B cell (primary cell): ENCODE measurements around the gene RAC2. TPM values are rescaled to one million over a fixed set of nuclear protein-coding genes. Genes with fewer than 3 reads are reported as not detected.

Experiments used
- ATAC-seq: fragments of 200-7000 bp; cut with Tn5 transposase; one replicate; pipeline ENCODE4 v1.10.0; 2021; ENCODE audit warnings: low read depth, mild to moderate bottlenecking, moderate number of reproducible peaks, moderate library complexity
- CTCF ChIA-PET: fragments of 350-600 bp; sonication (Branson Sonifier 250); formaldehyde crosslinking; loops from one replicate; lab custom pipeline; 2021; ENCODE audit warnings: antibody characterized with exemption, inconsistent platforms; lab: Charles Lee
- POLR2A ChIA-PET: fragments of 350-600 bp; sonication (Branson Sonifier 250); formaldehyde crosslinking; loops from one replicate; lab custom pipeline; 2021; ENCODE audit warnings: antibody characterized with exemption; lab: Charles Lee
- DNase-seq: peaks from one replicate; pipeline ENCODE4 v3.0.0; 2013
- H2AFZ ChIP-seq: 2 replicates; pipeline ENCODE4 v1.6.1; 2012; ENCODE audit warnings: mild to moderate bottlenecking, low read depth, low read length; ENCODE audit not compliant: insufficient read depth, poor library complexity, severe bottlenecking
- H3K27ac ChIP-seq, 2 donors: 1 replicate in 1 of 2; 2 replicates in 1 of 2; pipeline ENCODE4 v1.5.1; 2012 to 2013; ENCODE audit warnings: low read length in 2 of 2, mild to moderate bottlenecking in 2 of 2, moderate library complexity in 1 of 2
- H3K27me3 ChIP-seq, 4 experiments: fragments of 200-600 bp in 1 of 4; sonication (generic) in 1 of 4; replicated peaks in 1 of 4; 1 replicate in 2 of 4; 2 replicates in 2 of 4; pipeline versions ENCODE4 v1.6.1 to v1.7.0; 2013 to 2016; ENCODE audit warnings: low read length in 3 of 4, mild to moderate bottlenecking in 2 of 4, mixed read lengths in 1 of 4, moderate library complexity in 1 of 4; ENCODE audit not compliant: insufficient read depth in 4 of 4, control insufficient read depth in 3 of 4; ENCODE audit errors: control extremely low read depth in 1 of 4
- H3K36me3 ChIP-seq, 2 experiments: replicated peaks in 1 of 2; 1 replicate in 1 of 2; 2 replicates in 1 of 2; pipeline versions ENCODE4 v1.6.1 to v1.7.1; 2013; ENCODE audit warnings: low read length in 1 of 2; ENCODE audit not compliant: insufficient read depth in 2 of 2, control insufficient read depth in 1 of 2; ENCODE audit errors: control extremely low read depth in 1 of 2, extremely low read depth in 1 of 2
- H3K4me1 ChIP-seq, 2 donors: fragments of 200-600 bp in 1 of 2; sonication (generic) in 1 of 2; 1 replicate in 1 of 2; 2 replicates in 1 of 2; pipeline versions ENCODE4 v1.5.1 to v1.6.1; 2013 to 2017; ENCODE audit warnings: low read length in 2 of 2; ENCODE audit not compliant: control insufficient read depth in 2 of 2, insufficient read depth in 2 of 2
- H3K4me2 ChIP-seq: replicated peaks from 2 replicates; pipeline ENCODE3; 2012; ENCODE audit warnings: mild to moderate bottlenecking, low read depth, low read length; ENCODE audit not compliant: poor library complexity, severe bottlenecking
- H3K4me3 ChIP-seq, 5 experiments: fragments of 200-600 bp in 1 of 5; sonication (generic) in 1 of 5; 1 replicate in 3 of 5; 2 replicates in 2 of 5; pipeline versions ENCODE4 v1.5.1 to v1.7.0; 2011 to 2016; ENCODE audit warnings: low read length in 4 of 5, mild to moderate bottlenecking in 4 of 5, low read depth in 2 of 5, control low read depth in 1 of 5, moderate library complexity in 1 of 5; ENCODE audit not compliant: insufficient read depth in 1 of 5; ENCODE audit errors: control extremely low read depth in 1 of 5, extremely low read depth in 1 of 5
- H3K79me2 ChIP-seq: fragments of 200-600 bp; sonication (generic); one replicate; pipeline ENCODE4 v1.6.0; 2016; ENCODE audit warnings: low read length; ENCODE audit not compliant: control insufficient read depth, insufficient read depth
- H3K9ac ChIP-seq: fragments of 200-600 bp; sonication (generic); 2 replicates; pipeline ENCODE4 v1.6.1; 2017; ENCODE audit warnings: mild to moderate bottlenecking, low read length, moderate library complexity
- H3K9me3 ChIP-seq, 3 donors: one replicate each; pipeline versions ENCODE4 v1.6.1 to v1.7.1; 2013; ENCODE audit warnings: low read length in 2 of 3; ENCODE audit not compliant: control insufficient read depth in 2 of 3, insufficient read depth in 1 of 3; ENCODE audit errors: control extremely low read depth in 1 of 3
- H4K20me1 ChIP-seq: 2 replicates; pipeline ENCODE4 v1.6.0; 2012; ENCODE audit warnings: mild to moderate bottlenecking, low read length; ENCODE audit not compliant: insufficient read depth, control insufficient read depth, poor library complexity, severe bottlenecking
- H3K27ac Mint-ChIP-seq: one replicate; pipeline ENCODE4 v1.8.0; 2021; ENCODE audit warnings: mixed read lengths
- H3K27me3 Mint-ChIP-seq: one replicate; pipeline ENCODE4 v1.8.0; 2021; ENCODE audit warnings: mixed read lengths
- H3K4me1 Mint-ChIP-seq: one replicate; pipeline ENCODE4 v1.8.0; 2021; ENCODE audit warnings: mixed read lengths
- H3K4me3 Mint-ChIP-seq: one replicate; pipeline ENCODE4 v1.8.0; 2021; ENCODE audit warnings: mixed read lengths
- H3K9me3 Mint-ChIP-seq: one replicate; pipeline ENCODE4 v1.8.0; 2022; ENCODE audit warnings: mixed read lengths; ENCODE audit not compliant: insufficient read depth
- CTCF ChIP-seq: fragments of 200-600 bp; IDR thresholded peaks from one replicate; pipeline ENCODE4 v1.8.0; 2022; ENCODE audit warnings: antibody characterized with exemption, mild to moderate bottlenecking
- EZH2 ChIP-seq: IDR thresholded peaks from 2 replicates; pipeline ENCODE4 v1.6.1; 2012; ENCODE audit warnings: borderline replicate concordance, low read depth, mild to moderate bottlenecking, moderate library complexity, low read length; ENCODE audit not compliant: insufficient read depth, poor library complexity, severe bottlenecking
- WGBS: methylation state at CpG from one replicate; pipeline ENCODE4 v1.1.5; 2013; ENCODE audit warnings: missing lambda C conversion rate; ENCODE audit not compliant: insufficient coverage; 5-methylcytosine and 5-hydroxymethylcytosine counted together
- intact Hi-C: fragments of 100-400 bp; cut with micrococcal nuclease; formaldehyde crosslinking; loops from one replicate; pipeline ENCODE4 v1.10.0; 2022
- polyA plus RNA-seq: library from polyadenylated mRNA; depleted of rRNA; stranded (reverse); fragments of >200 nt; gene quantifications from 2 replicates; pipeline ENCODE4 v1.2.3, GENCODE V29; 2012
- total RNA-seq, 2 donors: library from RNA; stranded (reverse); fragments of 120-200 nt in 1 of 2; gene quantifications; 1 replicate in 1 of 2; 2 replicates in 1 of 2; pipeline versions ENCODE4 v1.2.3 to v1.2.4, GENCODE V29; 2013 to 2022

Gene RAC2
- total and polyA plus RNA-seq, 2 donors (not counting 1 experiment from before 2014, with no cell fraction given) = 273 to 776 TPM

GRCh38 chr22:37254867-37255233 lies 10.8 kb upstream of the RAC2 start:
- TF ChIP-seq CTCF = no peak
- no peak for TF ChIP-seq EZH2
- POLR2A ChIA-PET = no interaction called here
- no peaks in the 10 kb centered on the region for H3K36me3 ChIP-seq

GRCh38 chr22:37254209-37254866 lies 10.3 kb upstream of the RAC2 start:
- H3K4me1 ChIP-seq = peaks cover 14 to 18% of the 10 kb centered on the region in 2 donors
- H3K79me2 ChIP-seq = peaks cover 8% of the 10 kb centered on the region
- TF ChIP-seq EZH2 (no peak), CTCF (no peak)
- no peak overlapping the region for H3K27ac Mint-ChIP-seq
- no peaks in the 10 kb centered on the region for H3K27me3 ChIP-seq
- H3K27ac ChIP-seq = no peak overlapping the region
- H3K4me2 ChIP-seq = no peak overlapping the region
- no peak overlapping the region for H3K9ac ChIP-seq
- peaks cover 26% of the 10 kb centered on the region for H3K4me1 Mint-ChIP-seq
- ATAC-seq (no peak), DNase-seq (no peak)
- ChIA-PET CTCF (interaction anchor here (0.9 to 3.4 kb wide), 3 partner anchors 37 to 204 kb away, joined by 3 to 10 read pairs (median 4); no protein-coding TSS in a partner anchor), POLR2A (no interaction called here)
- H3K4me3 ChIP-seq = no peak overlapping the region
- H3K4me3 Mint-ChIP-seq = no peak overlapping the region
- WGBS = 94% methylated on average over 2 of the region's 5 CpGs
- H3K36me3 ChIP-seq = no peaks in the 10 kb centered on the region
- intact Hi-C loops = no loop called here
- no peaks in the 10 kb centered on the region for H3K9me3 ChIP-seq
- no peaks in the 10 kb centered on the region for H4K20me1 ChIP-seq
- H2AFZ ChIP-seq = no peak overlapping the region
- no peaks in the 10 kb centered on the region for H3K27me3 Mint-ChIP-seq
- no peaks in the 10 kb centered on the region for H3K9me3 Mint-ChIP-seq

More at GRCh38 chr22:37254867-37255233, 10.8 kb upstream of the RAC2 start:
- WGBS = 80% methylated on average over 1 of the region's 5 CpGs
- DNase-seq (no peak), ATAC-seq (no peak)
- CTCF ChIA-PET = interaction anchor here (0.9 to 3.4 kb wide), 4 partner anchors 11 to 203 kb away, joined by 3 to 10 read pairs (median 4); partner anchors contain the start of gene RAC2
- Mint-ChIP-seq H3K27ac (no peak overlapping the region), H3K9me3 (no peaks in the 10 kb centered on the region), H3K27me3 (no peaks in the 10 kb centered on the region), H3K4me3 (no peak overlapping the region), H3K4me1 (peaks cover 29% of the 10 kb centered on the region)
- Histone ChIP-seq H3K79me2 (peaks cover 7% of the 10 kb centered on the region), H3K9me3 (no peaks in the 10 kb centered on the region), H2AFZ (no peak overlapping the region), H3K27me3 (no peaks in the 10 kb centered on the region), H3K9ac (no peak overlapping the region), H4K20me1 (no peaks in the 10 kb centered on the region), H3K4me3 (no peak overlapping the region), H3K4me1 (peaks cover 19 to 24% of the 10 kb centered on the region in 2 donors), H3K4me2 (no peak overlapping the region), H3K27ac (no peak overlapping the region)
- intact Hi-C loops = no loop called here
